GM19025 (cell line): ENCODE data around the gene TSPAN1.

Experiments used
- ATAC-seq: cut with Tn5 transposase; IDR thresholded peaks from one replicate; pipeline ENCODE4 v1.9.1; 2021; ENCODE audit warnings: mild to moderate bottlenecking, low read depth, moderate library complexity; ENCODE audit not compliant: unreplicated experiment

TSPAN1 gene

GRCh38 chr1:46159516-46159915 lies 15.4 kb upstream of the TSPAN1 start:
- ATAC-seq: no peak

- no peak for ATAC-seq
These were observed 14.7 kb upstream of the TSPAN1 start for GRCh38 chr1:46160212-46160611.

- ATAC-seq: no peak
These were observed 8.1 kb upstream of the TSPAN1 start for GRCh38 chr1:46166521-46167462.

GRCh38 chr1:46168477-46168876 lies 6.4 kb upstream of the TSPAN1 start:
- ATAC-seq: no peak

GRCh38 chr1:46169811-46170454 lies 5.0 kb upstream of the TSPAN1 start:
- ATAC-seq: no peak

- ATAC-seq: no peak
These were observed 3.5 kb upstream of the TSPAN1 start for GRCh38 chr1:46171351-46171750.

- no peak for ATAC-seq
These were observed 3.0 kb upstream of the TSPAN1 start for GRCh38 chr1:46171871-46172270.

GRCh38 chr1:46172321-46172720 lies 2.6 kb upstream of the TSPAN1 start:
- ATAC-seq: no peak

GRCh38 chr1:46173361-46173856 lies 1.5 kb upstream of the TSPAN1 start:
- no peak for ATAC-seq

- no peak for ATAC-seq
These were observed 356 bp downstream of the TSPAN1 start for GRCh38 chr1:46175243-46175642.

GRCh38 chr1:46176211-46176865 lies 1.5 kb downstream of the TSPAN1 start, which contains the start of gene P3R3URF:
Gene P3R3URF, minus strand, starts transcription at chr1:46176488. Its CDS starts 17 bp downstream, at chr1:46176471.
- ATAC-seq: no peak

GRCh38 chr1:46179138-46180081 lies 4.5 kb downstream of the TSPAN1 start:
- no peak for ATAC-seq

GRCh38 chr1:46180082-46180616 lies 5.3 kb downstream of the TSPAN1 start:
- ATAC-seq: no peak

GRCh38 chr1:46181343-46182260 lies 6.7 kb downstream of the TSPAN1 start:
- ATAC-seq: no peak

GRCh38 chr1:46183079-46183847 lies 8.4 kb downstream of the TSPAN1 start:
- no peak for ATAC-seq

- no peak for ATAC-seq
These were observed 9.2 kb downstream of the TSPAN1 start for GRCh38 chr1:46183926-46184557.

GRCh38 chr1:46184920-46185658 lies 10.2 kb downstream of the TSPAN1 start:
- no peak for ATAC-seq
